ENCODE results near the gene IL15RA. TPM values are rescaled to one million over a fixed set of nuclear protein-coding genes. Genes with fewer than 3 reads are reported as not detected.
"Not testable (repeated sequence)": the region's sequence is repeated elsewhere in the genome, so short reads cannot be mapped to it uniquely, and the experiment has no call there.

Gene IL15RA
- polyA plus RNA-seq, 3 donors = 1.2 to 2.0 (median 1.8) TPM

DNA sequence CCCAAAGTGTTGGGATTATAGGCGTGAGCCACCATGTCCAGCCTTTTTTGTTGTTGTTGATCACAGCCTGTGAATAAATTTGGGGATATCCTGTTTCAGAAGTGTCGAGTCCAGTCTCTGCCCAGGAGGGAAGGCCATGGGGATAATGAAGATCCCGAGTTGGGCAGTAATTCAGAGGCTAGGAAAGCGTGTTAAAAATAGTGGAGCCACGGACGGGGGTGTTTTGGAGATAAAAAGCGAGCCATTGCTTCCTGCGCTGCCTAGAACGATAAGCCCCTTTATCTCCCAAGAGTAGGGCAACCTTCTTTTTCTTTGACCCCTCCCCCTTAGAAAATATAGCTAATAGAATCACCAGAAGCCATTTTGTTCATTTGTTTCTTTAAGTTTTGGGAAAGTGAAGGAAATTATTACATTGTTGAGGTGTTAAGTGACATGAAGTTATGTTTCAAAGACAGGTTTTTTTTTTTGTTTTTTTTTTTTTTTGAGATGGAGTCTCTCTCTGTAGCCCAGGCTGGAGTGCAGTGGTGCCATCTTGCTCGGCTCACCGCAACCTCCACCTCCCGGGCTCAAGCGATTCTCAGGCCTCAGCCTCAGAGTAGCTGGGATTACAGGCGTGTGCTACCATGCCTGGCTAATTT, 43.3 kb downstream of the IL15RA start:
- DNase-seq (ENCODE audit: low read depth in 3 of 3, low spot score in 2 of 3) = no peak

DNA sequence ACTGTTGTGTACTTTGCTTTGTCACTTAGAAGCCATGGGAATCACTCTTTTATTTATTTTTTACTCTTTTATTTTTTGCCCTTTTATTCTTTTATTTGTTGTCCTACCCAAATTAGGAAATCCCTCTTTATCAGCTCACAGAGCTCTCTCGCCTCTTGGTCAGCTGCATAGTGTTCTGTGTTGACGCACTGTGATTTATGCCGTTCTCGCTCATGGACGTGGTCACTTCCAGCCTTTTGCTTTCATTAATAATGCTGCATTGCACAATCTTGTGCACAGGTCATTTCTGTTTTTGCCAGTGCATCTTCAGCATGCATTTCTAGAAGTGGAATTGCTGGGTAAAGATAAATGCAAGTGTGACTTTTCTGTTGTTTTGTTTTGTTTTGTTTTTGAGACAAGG, 45.0 kb downstream of the IL15RA start:
- DNase-seq (ENCODE audit: low read depth in 3 of 3, low spot score in 2 of 3) = no peak

DNA sequence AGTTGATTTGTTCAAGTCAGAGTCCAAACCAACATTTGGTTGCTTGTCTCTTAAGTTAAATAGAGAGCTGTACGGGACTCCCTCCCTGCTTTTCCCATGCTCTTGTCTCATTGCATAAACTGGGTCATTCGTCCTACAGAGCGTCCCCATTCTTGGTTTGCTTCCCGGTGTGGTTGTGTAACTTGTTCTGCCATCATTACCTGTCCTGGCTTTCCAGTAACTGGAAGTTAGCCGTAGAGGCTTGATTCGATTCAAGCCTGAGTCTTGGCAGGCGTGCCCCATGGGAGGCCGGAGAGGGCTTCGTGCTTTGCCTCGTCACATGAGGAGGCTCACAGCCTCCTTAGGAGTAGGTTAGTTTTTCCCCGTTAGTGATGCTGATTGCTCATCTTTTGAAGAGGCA, 47.1 kb downstream of the IL15RA start:
- no peak for DNase-seq (ENCODE audit: low read depth in 3 of 3, low spot score in 2 of 3)

DNA sequence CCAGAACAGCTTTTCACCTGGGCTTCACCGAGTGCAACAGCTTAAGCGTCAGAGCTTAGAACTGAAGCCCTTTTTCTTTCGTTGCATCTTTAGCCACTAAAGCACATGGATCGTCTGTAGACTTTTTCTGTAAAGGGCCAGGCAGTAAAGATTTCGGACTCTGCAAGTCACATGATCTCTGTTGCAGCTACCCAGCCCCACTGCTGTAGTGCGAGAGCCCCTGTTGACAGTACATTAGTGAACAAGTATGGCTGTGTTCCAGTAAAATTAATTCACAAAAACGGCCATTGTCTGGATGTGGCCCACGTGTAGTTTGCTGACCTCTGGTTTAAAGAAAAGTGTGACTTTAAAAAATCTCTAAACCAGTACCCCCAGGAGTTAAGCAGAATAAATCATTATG, 47.9 kb downstream of the IL15RA start:
- no peak for DNase-seq (ENCODE audit: low read depth in 3 of 3, low spot score in 2 of 3)

DNA sequence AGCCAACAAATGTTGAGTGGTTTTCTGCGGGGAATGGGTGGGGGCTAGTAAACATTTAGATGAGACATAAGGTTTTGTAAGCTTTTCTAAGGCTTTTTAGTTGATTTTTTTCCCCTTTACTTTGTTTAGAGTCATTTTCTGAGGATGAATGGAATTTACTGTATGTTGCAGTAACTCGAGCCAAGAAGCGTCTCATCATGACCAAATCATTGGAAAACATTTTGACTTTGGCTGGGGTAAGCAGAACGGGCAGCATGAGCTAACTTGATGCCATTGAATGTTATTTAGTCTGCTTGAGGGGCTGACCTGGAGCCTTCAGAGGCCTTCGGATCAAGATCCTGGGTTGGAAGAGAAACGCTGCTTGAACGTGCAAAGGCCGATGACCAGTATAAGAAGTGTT, 50.0 kb downstream of the IL15RA start:
- no peak for DNase-seq (ENCODE audit: low read depth in 3 of 3, low spot score in 2 of 3)

DNA sequence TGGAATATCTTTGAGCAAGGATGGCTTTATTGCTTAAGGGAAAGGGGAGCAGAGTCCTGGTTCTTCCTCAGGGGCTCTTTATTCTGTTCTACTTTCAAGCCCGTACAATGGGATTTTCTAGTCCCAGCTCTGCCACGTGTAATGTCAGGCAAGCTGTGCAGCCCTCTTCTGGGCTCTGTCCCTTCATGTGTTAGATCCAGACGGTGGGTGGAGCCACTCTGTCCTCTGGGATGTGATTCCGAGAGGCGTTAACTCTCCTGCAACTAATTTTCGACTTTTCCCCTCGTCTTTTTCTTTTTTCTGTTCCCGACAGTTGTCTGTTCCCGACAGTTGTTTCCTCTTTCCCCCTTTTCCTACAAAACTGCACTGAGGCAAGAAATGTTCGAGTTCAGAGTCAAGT, 52.5 kb downstream of the IL15RA start:
- no peak for DNase-seq (ENCODE audit: low read depth in 3 of 3, low spot score in 2 of 3)

DNA sequence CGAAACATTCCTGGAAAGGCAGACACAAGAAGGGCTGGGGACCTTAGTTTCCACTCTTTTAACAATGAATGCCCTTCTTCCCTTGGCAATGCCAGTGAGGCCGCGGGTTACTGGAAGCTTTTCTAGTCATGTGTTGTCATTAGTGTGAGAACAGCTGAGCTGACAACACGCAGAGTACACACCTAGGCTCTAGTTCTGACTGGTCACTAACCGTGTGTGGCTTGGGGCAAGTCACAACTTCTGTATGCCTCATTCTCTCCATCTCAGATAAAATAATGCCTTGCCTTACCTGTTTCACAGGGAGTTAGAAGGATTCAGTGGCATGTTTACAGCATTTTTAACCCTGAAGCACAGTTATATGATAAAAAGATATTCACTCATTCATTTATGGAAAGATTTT, 55.6 kb downstream of the IL15RA start:
- no peak for DNase-seq (ENCODE audit: low read depth in 3 of 3, low spot score in 2 of 3)

DNA sequence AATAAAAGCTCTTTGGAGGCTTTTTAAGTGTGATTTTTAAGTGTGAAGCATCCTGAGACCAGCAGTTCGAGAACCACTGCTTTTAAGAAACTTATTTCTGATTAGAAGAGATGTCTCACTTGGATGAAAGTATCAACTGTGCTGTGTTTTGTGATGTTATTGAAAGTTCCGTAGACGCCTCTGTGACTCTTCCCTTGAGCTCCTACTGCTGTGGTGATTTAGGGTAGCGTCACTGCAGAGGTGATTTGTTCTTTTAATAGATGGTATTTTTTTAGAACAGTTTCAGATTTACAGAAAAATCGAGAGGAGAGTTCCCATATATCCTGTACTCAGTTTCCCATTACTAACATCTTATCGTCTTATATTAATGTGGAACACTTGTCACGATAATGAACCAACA, 57.8 kb downstream of the IL15RA start:
- DNase-seq (ENCODE audit: low read depth in 3 of 3, low spot score in 2 of 3) = no peak

DNA sequence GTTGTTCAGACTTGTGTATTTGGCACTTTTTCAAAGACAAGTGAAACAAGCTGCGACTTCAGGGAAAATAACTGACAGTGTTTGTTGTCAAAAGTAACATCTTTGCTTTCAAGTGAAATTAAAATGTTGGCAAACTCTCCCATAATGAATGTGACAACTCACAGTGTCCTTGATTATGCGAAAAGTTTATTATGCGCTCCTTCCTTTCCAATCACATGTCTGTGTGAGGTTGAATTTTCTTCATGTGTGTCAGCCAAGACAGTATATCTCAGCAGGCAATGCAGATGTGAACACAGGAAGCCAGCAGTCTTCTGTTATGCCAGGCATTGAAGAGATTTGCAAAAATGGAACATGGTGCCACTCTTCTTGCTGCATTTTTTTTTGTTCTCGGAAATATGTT, 58.6 kb downstream of the IL15RA start:
- DNase-seq (ENCODE audit: low read depth in 3 of 3, low spot score in 2 of 3) = no peak

DNA sequence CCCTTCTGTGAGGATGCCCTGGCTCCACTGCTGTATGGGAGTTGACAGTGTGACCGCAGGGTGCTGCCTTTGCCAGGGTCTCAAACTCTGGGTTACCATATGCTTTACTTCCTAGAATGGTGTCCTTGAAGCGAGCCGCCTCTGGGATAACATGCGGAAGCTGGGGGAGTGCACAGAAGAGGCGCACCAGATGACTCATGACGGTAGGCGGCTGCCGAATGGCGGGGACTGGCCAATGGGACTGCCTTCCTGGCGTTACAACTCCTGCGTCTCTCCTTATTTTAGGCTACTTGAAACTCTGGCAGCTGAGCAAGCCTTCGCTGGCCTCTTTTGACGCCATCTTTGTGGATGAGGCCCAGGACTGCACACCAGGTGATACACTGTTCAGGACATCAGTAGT, 60.0 kb downstream of the IL15RA start:
- no peak for DNase-seq (ENCODE audit: low read depth in 3 of 3, low spot score in 2 of 3)

DNA sequence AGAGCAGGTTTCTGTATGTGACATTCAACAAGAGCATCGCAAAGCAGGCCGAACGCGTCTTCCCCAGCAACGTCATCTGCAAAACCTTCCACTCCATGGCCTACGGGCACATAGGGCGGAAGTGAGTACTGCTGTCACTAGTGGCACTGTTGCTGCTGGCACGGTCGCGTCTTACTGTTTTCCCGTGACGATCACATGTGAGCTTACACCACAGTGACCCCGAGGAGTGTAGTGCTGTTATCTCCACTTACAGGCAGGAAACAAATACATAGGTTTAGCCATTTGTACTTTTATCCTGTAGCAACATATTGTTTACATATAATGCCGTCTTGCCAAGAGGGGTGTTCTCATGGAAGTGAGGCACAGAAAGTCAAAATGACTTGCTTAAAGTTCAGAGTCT, 61.9 kb downstream of the IL15RA start:
- no peak for DNase-seq (ENCODE audit: low read depth in 3 of 3, low spot score in 2 of 3)

DNA sequence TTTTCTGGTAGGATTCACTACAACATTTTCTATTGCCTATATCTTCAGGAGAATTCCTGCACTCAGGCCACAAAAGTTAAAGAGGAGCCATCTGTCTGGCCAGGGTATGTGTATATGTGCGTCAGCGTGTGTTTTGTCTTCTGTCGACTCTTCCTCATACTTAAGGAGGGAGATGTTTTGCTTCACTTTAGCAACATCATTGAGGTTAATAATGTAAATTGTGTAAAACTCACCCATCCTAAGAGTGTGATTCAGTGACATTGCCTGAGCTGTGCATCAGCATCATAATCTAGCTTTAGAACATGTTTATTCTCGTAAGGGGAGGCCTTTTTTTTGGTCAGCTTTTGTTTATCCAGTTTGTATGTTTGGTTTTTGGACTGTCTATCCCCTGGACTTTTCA, 63.6 kb downstream of the IL15RA start:
- DNase-seq (ENCODE audit: low read depth in 3 of 3, low spot score in 2 of 3) = no peak

DNA sequence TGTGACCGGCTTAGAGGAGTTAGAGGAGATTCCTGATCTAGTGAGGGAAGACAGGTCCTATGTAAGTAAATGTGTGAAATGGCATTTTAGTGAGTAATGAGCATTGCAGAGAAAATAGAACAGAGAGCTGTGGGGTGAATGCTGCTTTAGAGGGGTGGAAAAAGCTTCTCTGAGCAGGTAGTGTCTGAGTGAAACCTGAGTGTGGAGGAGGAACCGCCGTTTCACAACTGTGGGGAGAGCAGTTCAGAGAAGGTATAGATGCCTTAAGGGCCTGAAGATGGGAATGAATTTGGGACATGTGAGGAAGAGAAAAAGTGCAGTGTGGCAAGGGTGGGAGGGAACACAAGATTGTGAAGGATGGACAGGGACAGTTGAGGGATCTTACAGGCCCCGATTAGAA, 65.7 kb downstream of the IL15RA start:
- DNase-seq (ENCODE audit: low read depth in 3 of 3, low spot score in 2 of 3) = no peak

DNA sequence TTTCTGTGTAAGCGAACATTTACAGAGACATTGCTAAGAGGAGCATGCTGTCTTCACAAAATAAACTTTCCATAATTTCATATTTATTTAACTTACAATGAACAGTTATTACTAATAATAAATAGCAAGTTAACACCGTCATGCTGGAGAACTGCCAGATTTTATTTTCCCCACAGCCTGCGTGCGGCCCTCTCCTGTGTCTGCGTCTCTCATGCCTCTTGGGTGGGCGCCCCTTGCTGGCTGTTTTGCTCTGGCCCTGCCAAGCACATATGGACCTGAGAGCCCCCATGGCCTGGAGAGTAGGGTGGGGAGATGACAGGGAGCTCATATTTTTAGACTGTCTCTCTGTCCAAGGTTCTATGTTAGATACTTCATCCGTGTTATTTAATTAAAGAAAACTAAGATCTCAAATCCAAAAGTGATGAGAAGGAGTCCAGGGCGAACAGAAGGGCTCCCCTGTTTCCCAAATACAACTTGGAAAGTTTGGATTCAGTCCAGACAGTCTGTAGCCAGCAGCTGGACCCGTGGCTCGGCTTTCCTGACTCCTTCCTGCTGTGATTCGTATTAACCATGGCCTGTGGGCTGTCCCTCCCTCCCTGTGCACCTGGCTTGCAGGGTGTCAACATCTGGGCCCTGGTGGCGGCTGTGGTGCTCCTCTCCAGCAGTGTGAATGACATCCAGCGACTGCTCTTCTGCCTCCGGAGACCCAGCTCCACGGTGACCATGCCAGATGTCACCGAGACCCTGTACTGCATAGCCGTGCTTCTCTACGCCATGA, 66.8 kb downstream of the IL15RA start:
- DNase-seq (ENCODE audit: low read depth in 3 of 3, low spot score in 2 of 3) = no peak

DNA sequence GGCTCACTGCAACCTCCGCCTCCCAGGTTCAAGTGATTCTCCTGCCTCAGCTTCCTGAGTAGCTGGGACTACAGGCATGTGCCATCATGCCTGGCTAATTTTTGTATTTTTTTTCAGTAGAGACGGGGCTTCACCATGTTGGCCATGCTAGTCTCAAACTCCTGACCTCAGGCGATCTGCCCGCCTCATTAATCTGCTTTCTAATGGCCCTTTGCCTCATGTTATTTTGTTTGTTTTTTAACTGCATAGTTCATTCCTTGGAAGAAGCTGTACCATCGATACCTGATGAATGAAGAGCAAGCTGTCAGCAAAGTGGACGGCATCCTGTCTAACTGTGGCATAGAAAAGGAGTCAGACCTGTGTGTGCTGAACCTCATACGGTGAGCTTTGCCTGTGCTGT, 68.7 kb downstream of the IL15RA start:
- DNase-seq (ENCODE audit: low read depth in 3 of 3, low spot score in 2 of 3) = not testable (repeated sequence)

DNA sequence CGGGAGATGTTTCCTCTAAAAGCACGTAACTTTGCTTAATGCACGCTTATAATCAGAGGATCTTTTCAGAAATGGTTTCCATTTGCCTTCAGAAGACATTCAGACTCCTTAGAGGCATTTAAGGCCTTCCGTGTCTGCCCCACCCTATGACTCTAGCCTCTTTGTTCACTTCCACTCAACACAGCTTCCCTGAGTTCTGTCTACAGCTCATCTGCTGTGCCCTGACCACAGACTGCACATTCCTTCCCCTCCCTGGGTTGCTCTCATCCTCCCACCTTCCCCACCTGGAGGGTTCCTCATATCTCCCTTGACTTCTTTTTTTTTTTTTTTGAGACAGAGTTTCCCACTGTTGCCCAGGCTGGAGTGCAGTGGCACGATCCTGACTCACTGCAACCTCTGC, 70.7 kb downstream of the IL15RA start:
- DNase-seq (ENCODE audit: low read depth in 3 of 3, low spot score in 2 of 3) = no peak

DNA sequence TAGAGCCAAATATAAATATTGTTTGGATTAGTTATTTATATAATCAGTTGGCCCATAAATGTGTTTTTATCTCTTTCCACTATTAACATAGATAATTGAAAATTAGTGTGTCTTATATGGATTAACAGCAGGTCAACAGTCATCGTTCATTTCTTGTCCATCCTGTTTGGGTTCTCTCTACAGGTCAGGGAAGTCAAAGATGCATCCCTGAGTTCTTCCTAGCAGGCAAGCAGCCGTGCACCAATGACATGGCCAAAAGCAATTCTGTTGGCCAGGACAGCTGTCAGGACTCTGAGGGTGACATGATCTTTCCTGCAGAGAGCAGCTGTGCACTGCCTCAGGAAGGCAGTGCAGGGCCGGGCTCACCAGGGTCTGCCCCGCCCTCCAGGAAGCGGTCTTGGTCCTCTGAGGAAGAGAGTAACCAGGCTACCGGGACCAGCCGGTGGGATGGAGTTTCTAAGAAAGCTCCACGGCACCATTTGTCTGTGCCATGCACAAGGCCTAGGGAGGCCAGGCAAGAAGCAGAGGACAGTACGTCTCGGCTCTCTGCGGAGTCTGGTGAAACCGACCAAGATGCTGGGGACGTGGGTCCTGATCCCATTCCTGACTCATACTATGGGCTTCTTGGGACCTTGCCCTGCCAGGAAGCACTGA, 71.4 kb downstream of the IL15RA start:
- DNase-seq (ENCODE audit: low read depth in 3 of 3, low spot score in 2 of 3) = no peak

DNA sequence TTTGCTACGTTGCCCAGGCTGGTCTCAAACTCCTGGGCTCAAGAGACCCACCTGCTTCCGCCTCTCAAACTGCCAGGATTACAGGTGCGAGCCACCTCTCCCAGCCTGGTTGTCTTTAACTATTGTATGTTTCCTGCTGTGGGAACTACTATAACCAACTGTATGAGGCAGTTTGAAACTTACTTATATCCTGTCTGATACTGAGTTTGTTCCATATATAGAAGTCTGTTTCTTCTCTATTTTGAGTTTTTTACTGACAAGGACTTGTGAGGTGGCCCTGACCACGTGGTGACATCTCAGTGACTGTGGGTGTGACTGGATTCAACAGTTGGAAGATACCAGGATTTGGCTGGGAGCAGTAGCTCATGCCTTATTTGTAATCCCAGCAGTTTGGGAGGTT, 73.1 kb downstream of the IL15RA start:
- DNase-seq (ENCODE audit: low read depth in 3 of 3, low spot score in 2 of 3) = no peak

DNA sequence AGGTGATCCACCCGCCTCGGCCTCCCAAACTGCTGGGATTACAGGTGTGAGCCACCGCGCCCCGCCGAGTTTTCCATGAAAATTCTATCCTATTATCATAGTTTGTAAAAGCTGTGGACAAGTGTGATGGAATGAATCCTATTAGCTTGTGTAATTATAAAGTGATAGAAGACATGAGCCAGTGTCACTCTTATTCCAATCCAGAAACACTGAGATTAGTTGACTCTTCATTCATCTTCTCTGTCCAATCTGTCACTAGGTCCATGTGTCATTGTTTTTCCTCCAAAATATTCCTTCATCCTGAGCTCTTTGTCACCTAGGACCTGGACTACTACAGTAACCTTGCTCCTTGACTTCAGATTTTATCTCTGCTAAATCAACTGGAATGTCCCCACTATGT, 73.8 kb downstream of the IL15RA start:
- no peak for DNase-seq (ENCODE audit: low read depth in 3 of 3, low spot score in 2 of 3)

DNA sequence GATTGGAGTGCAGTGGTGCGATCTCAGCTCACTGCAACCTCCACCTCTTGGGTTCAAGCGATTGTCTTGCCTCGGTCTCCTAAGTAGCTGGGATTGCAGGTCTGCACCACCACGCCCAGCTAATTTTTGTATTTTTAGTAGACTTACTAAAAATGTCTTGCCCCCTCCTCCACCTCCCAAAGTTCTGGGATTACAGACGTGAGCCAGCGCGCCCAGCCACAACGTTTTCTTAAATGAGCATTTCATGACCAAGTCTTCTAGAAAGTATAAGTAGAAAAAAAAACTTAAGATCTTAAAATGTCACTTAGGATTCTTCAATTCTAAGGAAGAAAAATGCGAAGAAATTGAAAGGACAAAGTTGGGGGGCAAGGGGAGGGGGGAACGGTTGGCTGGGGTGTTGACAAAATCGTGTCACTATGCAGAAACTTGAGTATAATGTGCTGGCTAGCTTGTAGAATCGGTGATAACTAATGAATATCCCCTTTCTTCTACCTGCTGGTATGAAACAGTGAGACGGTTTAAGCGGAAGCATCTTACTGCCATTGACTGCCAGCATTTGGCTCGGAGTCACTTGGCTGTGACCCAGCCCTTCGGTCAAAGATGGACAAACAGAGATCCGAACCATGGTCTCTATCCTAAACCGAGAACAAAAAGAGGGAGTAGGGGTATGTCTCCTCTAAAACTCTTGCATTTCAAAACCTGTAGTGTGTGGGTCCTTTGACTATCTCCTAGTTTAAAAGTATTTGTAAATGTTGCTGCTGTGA, 74.7 kb downstream of the IL15RA start:
- DNase-seq (ENCODE audit: low read depth in 3 of 3, low spot score in 2 of 3) = no peak

Data from right renal cortex interstitium (tissue), 3 donors.